Neural cell (in vitro differentiated cells): ENCODE data around the gene CCDC85C. TPM values are rescaled to one million over a fixed set of nuclear protein-coding genes. Genes with fewer than 3 reads are reported as not detected.

Experiments
- H2AFZ ChIP-seq: fragments of 200-600, 300-800 bp; sonication (generic), shearing (Covaris generic); 2 replicates; pipeline ENCODE4 v1.6.0; 2014; ENCODE audit warnings: low read depth, mild to moderate bottlenecking, antibody characterized with exemption, low read length, moderate library complexity
- H3F3A ChIP-seq: fragments of 200-600 bp; shearing (Covaris generic); 2 replicates; pipeline ENCODE4 v1.6.1; 2016; ENCODE audit warnings: mild to moderate bottlenecking, moderate library complexity, mixed read lengths, antibody characterized with exemption, low read length; ENCODE audit not compliant: insufficient read depth, poor library complexity, severe bottlenecking
- H3K27ac ChIP-seq: fragments of 200-600, 300-800 bp; sonication (generic), shearing (Covaris generic); 2 replicates; pipeline ENCODE4 v1.5.1; 2014; ENCODE audit warnings: mild to moderate bottlenecking, low read length, moderate library complexity
- H3K27me3 ChIP-seq: fragments of 300-800, 200-600 bp; sonication (generic), shearing (Covaris generic); 2 replicates; pipeline ENCODE4 v1.6.0; 2014; ENCODE audit warnings: mild to moderate bottlenecking, low read depth, low read length, moderate library complexity; ENCODE audit not compliant: insufficient read depth
- H3K36me3 ChIP-seq: fragments of 300-800, 200-600 bp; sonication (generic), shearing (Covaris generic); 2 replicates; pipeline ENCODE4 v1.5.1; 2014; ENCODE audit warnings: mild to moderate bottlenecking, antibody characterized with exemption, low read length, moderate library complexity; ENCODE audit not compliant: insufficient read depth
- H3K4me2 ChIP-seq: fragments of 300-800, 200-600 bp; sonication (generic), shearing (Covaris generic); 2 replicates; pipeline ENCODE4 v1.6.0; 2014; ENCODE audit warnings: mild to moderate bottlenecking, low read length
- H3K4me3 ChIP-seq: fragments of 300-800, 200-600 bp; sonication (generic), shearing (Covaris generic); 2 replicates; pipeline ENCODE4 v1.5.1; 2014; ENCODE audit warnings: mild to moderate bottlenecking, low read length, moderate library complexity
- H3K79me2 ChIP-seq: fragments of 200-600 bp; shearing (Covaris generic); replicated peaks from 2 replicates; pipeline ENCODE4 v1.6.0; 2014; ENCODE audit warnings: mild to moderate bottlenecking, low read length, moderate library complexity; ENCODE audit not compliant: insufficient read depth
- H3K9ac ChIP-seq: fragments of 300-800, 200-600 bp; sonication (generic), shearing (Covaris generic); 2 replicates; pipeline ENCODE4 v1.6.1; 2016; ENCODE audit warnings: mild to moderate bottlenecking, low read length, mixed read lengths
- H3K9me2 ChIP-seq: fragments of 200-600 bp; shearing (Covaris generic); 2 replicates; pipeline ENCODE4 v1.6.1; 2016; ENCODE audit warnings: mild to moderate bottlenecking, low read length, mixed read lengths; ENCODE audit not compliant: insufficient read depth
- H3K9me3 ChIP-seq: fragments of 200-600, 300-800 bp; sonication (generic), shearing (Covaris generic); 2 replicates; pipeline ENCODE4 v1.6.1; 2016; ENCODE audit warnings: mild to moderate bottlenecking, mixed run types, low read length, moderate library complexity, mixed read lengths
- H4K20me1 ChIP-seq: fragments of 200-600 bp; shearing (Covaris generic); 2 replicates; pipeline ENCODE4 v1.6.1; 2016; ENCODE audit warnings: mild to moderate bottlenecking, mixed run types; ENCODE audit not compliant: insufficient read depth
- CTCF ChIP-seq: fragments of 450-650 bp; IDR thresholded peaks from 2 replicates; pipeline ENCODE4 v1.5.1; 2014; ENCODE audit warnings: antibody characterized with exemption, mild to moderate bottlenecking, moderate library complexity; ENCODE audit not compliant: poor library complexity, severe bottlenecking
- EP300 ChIP-seq: fragments of 450-650 bp; conservative IDR thresholded peaks from 2 replicates; pipeline ENCODE4 v1.6.1; 2014; ENCODE audit warnings: antibody characterized with exemption, mild to moderate bottlenecking, moderate library complexity; ENCODE audit not compliant: poor library complexity, severe bottlenecking
- EZH2 ChIP-seq: fragments of 200-600, 300-800 bp; shearing (Covaris generic), sonication (generic); IDR thresholded peaks from 2 replicates; pipeline ENCODE4 v1.6.1; 2014; ENCODE audit warnings: antibody characterized with exemption, low read length, borderline replicate concordance, mild to moderate bottlenecking; ENCODE audit not compliant: insufficient read depth, poor library complexity, severe bottlenecking
- MXI1 ChIP-seq: fragments of 450-650 bp; conservative IDR thresholded peaks from 2 replicates; pipeline ENCODE4 v1.6.1; 2014; ENCODE audit warnings: antibody characterized with exemption, mild to moderate bottlenecking; ENCODE audit not compliant: poor library complexity, severe bottlenecking
- POLR2AphosphoS5 ChIP-seq: IDR thresholded peaks from 2 replicates; pipeline ENCODE4 v1.6.1; 2012
- RAD21 ChIP-seq: fragments of 450-650 bp; conservative IDR thresholded peaks from 2 replicates; pipeline ENCODE4 v1.6.1; 2014; ENCODE audit warnings: antibody characterized with exemption, mild to moderate bottlenecking, moderate library complexity
- REST ChIP-seq: IDR thresholded peaks from 2 replicates; pipeline ENCODE4 v1.6.1; 2012; ENCODE audit warnings: borderline replicate concordance
- SMC3 ChIP-seq: fragments of 450-650 bp; conservative IDR thresholded peaks from 2 replicates; pipeline ENCODE4 v1.6.1; 2014; ENCODE audit warnings: antibody characterized with exemption, mild to moderate bottlenecking, moderate library complexity; ENCODE audit not compliant: poor library complexity
- TAF1 ChIP-seq: IDR thresholded peaks from 2 replicates; pipeline ENCODE4 v1.6.1; 2012; ENCODE audit warnings: low read depth
- polyA plus RNA-seq: library from polyadenylated mRNA; depleted of rRNA; stranded (reverse); fragments of >200 nt; gene quantifications from 2 replicates; pipeline ENCODE4 v1.2.3, GENCODE V29; 2014

Gene CCDC85C
- polyA plus RNA-seq, 1 donor from 2014 or later, result 24.8 TPM

- Histone ChIP-seq H4K20me1 (no peaks in the 10 kb centered on the region), H3K4me3 (no peak overlapping the region), H3K36me3 (peaks cover 11% of the 10 kb centered on the region), H3K27ac (no peak overlapping the region), H3K27me3 (no peaks in the 10 kb centered on the region), H3K9ac (no peak overlapping the region), H3K79me2 (peaks cover 1% of the 10 kb centered on the region), H3K4me2 (no peak overlapping the region), H2AFZ (no peak overlapping the region), H3F3A (no peaks in the 10 kb centered on the region), H3K9me3 (no peaks in the 10 kb centered on the region), H3K9me2 (no peaks in the 10 kb centered on the region)
- no peak for TF ChIP-seq TAF1
- TF ChIP-seq MXI1, result no peak
- TF ChIP-seq EP300, result no peak
- no peak for TF ChIP-seq POLR2AphosphoS5
- TF ChIP-seq CTCF, result no peak
- no peak for TF ChIP-seq SMC3
- no peak for TF ChIP-seq REST
- TF ChIP-seq EZH2, result no peak
- no peak for TF ChIP-seq RAD21
These were observed 106.7 kb downstream of the CCDC85C start for GRCh38 chr14:99497341-99497740.

GRCh38 chr14:99484106-99484505 lies 119.9 kb downstream of the CCDC85C start:
- Histone ChIP-seq H3K27me3 (no peaks in the 10 kb centered on the region), H3F3A (no peaks in the 10 kb centered on the region), H3K9ac (no peak overlapping the region), H3K27ac (no peak overlapping the region), H3K9me2 (no peaks in the 10 kb centered on the region), H3K79me2 (peaks cover 67% of the 10 kb centered on the region), H3K4me2 (no peak overlapping the region), H2AFZ (no peak overlapping the region), H3K4me3 (no peak overlapping the region), H3K9me3 (no peaks in the 10 kb centered on the region), H4K20me1 (no peaks in the 10 kb centered on the region), H3K36me3 (no peaks in the 10 kb centered on the region)
- TF ChIP-seq EZH2 (no peak), REST (no peak), EP300 (no peak), TAF1 (no peak), CTCF (no peak), MXI1 (no peak), RAD21 (no peak), POLR2AphosphoS5 (no peak), SMC3 (no peak)
